Astrocyte (in vitro differentiated cells and primary cell): Measurements from ENCODE around the gene MYO6.

Experiments used
- CTCF ChIP-seq: IDR thresholded peaks from 2 replicates; pipeline ENCODE4 v1.5.1; 2011; ENCODE audit warnings: low read depth, mild to moderate bottlenecking, inconsistent platforms, low read length, moderate library complexity; ENCODE audit not compliant: insufficient read depth
- EZH2 ChIP-seq: IDR thresholded peaks from 2 replicates; pipeline ENCODE4 v1.6.1; 2012; ENCODE audit warnings: mild to moderate bottlenecking, low read length, inconsistent platforms; ENCODE audit not compliant: insufficient read depth

DNA sequence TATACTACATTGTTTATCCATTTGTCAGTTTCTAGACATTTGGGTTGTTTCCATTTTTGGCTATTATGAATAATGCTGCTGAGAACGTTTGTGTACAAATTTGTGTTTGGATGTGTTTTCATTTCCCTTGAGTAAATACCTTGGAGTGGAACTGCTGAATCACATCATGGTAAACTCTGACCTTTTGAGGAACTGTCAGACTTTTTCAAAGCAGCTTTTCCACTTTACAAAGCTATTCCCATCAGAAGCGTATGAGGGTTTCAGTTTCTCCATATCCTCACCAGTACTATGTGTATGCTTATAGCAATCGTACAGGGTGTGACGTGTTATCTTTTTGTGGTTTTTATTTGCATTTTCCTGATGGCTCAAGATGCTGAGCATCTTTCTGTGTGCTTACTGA, 103.7 kb downstream of the MYO6 start:
- TF ChIP-seq CTCF (no peak), EZH2 (no peak)
